Loucy (cell line): Measurements from ENCODE around the gene ACVR2A.

Experiments
- H2AFZ ChIP-seq: fragments of 200-600 bp; sonication (generic); 2 replicates; pipeline ENCODE4 v1.6.0; 2016; ENCODE audit warnings: antibody characterized with exemption, mild to moderate bottlenecking, low read length, moderate library complexity
- H3F3A ChIP-seq: fragments of 200-600 bp; 2 replicates; pipeline ENCODE4 v1.6.0; 2016; ENCODE audit warnings: antibody characterized with exemption, low read depth, mild to moderate bottlenecking
- H3K27me3 ChIP-seq: fragments of 200-600 bp; sonication (generic); 2 replicates; pipeline ENCODE4 v1.6.1; 2014; ENCODE audit warnings: low read length, mild to moderate bottlenecking; ENCODE audit not compliant: insufficient read depth, poor library complexity, severe bottlenecking
- H3K36me3 ChIP-seq: fragments of 200-600 bp; sonication (generic); 2 replicates; pipeline ENCODE4 v1.6.1; 2016; ENCODE audit warnings: low read length; ENCODE audit not compliant: insufficient read depth
- H3K4me1 ChIP-seq: fragments of 200-600 bp; sonication (generic); 2 replicates; pipeline ENCODE4 v1.5.1; 2014; ENCODE audit warnings: low read length, mild to moderate bottlenecking; ENCODE audit not compliant: insufficient read depth, poor library complexity, severe bottlenecking
- H3K4me2 ChIP-seq: fragments of 200-600 bp; sonication (generic); 2 replicates; pipeline ENCODE4 v1.6.0; 2014; ENCODE audit warnings: antibody characterized with exemption, low read length, low read depth, mild to moderate bottlenecking; ENCODE audit not compliant: poor library complexity, severe bottlenecking
- H3K4me3 ChIP-seq: fragments of 200-600 bp; sonication (generic); 2 replicates; pipeline ENCODE4 v1.5.1; 2014; ENCODE audit warnings: low read length, mild to moderate bottlenecking, mixed read lengths; ENCODE audit not compliant: poor library complexity, severe bottlenecking
- H3K79me2 ChIP-seq: fragments of 200-600 bp; sonication (generic); 2 replicates; pipeline ENCODE4 v1.6.1; 2014; ENCODE audit warnings: low read length; ENCODE audit not compliant: insufficient read depth
- H3K9ac ChIP-seq: fragments of 200-600 bp; sonication (generic); 2 replicates; pipeline ENCODE4 v1.6.0; 2014; ENCODE audit warnings: mild to moderate bottlenecking, low read depth, low read length, moderate library complexity; ENCODE audit not compliant: poor library complexity, severe bottlenecking
- H3K9me2 ChIP-seq: fragments of 200-600 bp; sonication (generic); replicated peaks from 2 replicates; pipeline ENCODE4 v1.6.1; 2016; ENCODE audit warnings: low read depth, low read length, mixed read lengths
- H3K9me3 ChIP-seq: fragments of 200-600 bp; sonication (generic); 2 replicates; pipeline ENCODE4 v1.6.1; 2014; ENCODE audit warnings: mild to moderate bottlenecking, antibody characterized with exemption, low read length, low read depth; ENCODE audit not compliant: insufficient read depth
- H4K20me1 ChIP-seq: fragments of 200-600 bp; sonication (generic); 2 replicates; pipeline ENCODE4 v1.6.0; 2014; ENCODE audit warnings: antibody characterized with exemption, low read length, mild to moderate bottlenecking; ENCODE audit not compliant: insufficient read depth, poor library complexity, severe bottlenecking
- EZH2phosphoT487 ChIP-seq: fragments of 200-600 bp; IDR thresholded peaks from 2 replicates; pipeline ENCODE4 v1.6.1; 2018; ENCODE audit warnings: antibody characterized with exemption, mild to moderate bottlenecking, moderate library complexity, borderline replicate concordance
- TF ChIP-seq, protein P1 (sequence below): fragments of 200-600 bp; sonication (generic); conservative IDR thresholded peaks from 2 replicates; pipeline ENCODE4 v1.5.1; 2014; ENCODE audit warnings: mild to moderate bottlenecking, antibody characterized with exemption, low read length

Gene ACVR2A

DNA sequence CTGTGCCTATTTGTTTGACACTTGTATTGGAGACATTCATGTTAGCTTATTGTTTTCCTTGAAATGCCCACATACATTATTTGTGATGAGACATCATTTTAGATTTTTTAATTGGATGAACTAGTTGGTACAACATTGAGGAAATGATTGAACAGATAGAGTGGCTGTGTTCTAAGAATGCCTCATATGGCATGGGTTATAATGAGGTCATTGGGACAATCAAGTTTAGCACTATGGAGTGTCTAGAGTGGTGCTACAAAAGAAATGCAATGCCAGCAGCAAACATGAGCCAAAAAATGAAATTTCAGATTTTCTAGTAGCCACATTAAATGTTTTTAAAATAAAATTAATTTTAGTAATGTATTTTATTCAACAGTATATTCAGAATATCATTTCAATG lies 28.1 kb downstream of the ACVR2A start:
- Histone ChIP-seq H3K27me3 (no peaks in the 10 kb centered on the region), H3K79me2 (no peaks in the 10 kb centered on the region), H3K9me3 (no peaks in the 10 kb centered on the region), H2AFZ (no peak overlapping the region), H3F3A (no peaks in the 10 kb centered on the region), H3K4me2 (no peak overlapping the region), H3K4me1 (no peaks in the 10 kb centered on the region), H3K4me3 (no peak overlapping the region), H3K36me3 (no peaks in the 10 kb centered on the region), H4K20me1 (no peaks in the 10 kb centered on the region), H3K9me2 (no peaks in the 10 kb centered on the region), H3K9ac (no peak overlapping the region)
- TF ChIP-seq EZH2phosphoT487: no peak
- TF ChIP-seq, protein P1, sequence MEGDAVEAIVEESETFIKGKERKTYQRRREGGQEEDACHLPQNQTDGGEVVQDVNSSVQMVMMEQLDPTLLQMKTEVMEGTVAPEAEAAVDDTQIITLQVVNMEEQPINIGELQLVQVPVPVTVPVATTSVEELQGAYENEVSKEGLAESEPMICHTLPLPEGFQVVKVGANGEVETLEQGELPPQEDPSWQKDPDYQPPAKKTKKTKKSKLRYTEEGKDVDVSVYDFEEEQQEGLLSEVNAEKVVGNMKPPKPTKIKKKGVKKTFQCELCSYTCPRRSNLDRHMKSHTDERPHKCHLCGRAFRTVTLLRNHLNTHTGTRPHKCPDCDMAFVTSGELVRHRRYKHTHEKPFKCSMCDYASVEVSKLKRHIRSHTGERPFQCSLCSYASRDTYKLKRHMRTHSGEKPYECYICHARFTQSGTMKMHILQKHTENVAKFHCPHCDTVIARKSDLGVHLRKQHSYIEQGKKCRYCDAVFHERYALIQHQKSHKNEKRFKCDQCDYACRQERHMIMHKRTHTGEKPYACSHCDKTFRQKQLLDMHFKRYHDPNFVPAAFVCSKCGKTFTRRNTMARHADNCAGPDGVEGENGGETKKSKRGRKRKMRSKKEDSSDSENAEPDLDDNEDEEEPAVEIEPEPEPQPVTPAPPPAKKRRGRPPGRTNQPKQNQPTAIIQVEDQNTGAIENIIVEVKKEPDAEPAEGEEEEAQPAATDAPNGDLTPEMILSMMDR: no peak

DNA sequence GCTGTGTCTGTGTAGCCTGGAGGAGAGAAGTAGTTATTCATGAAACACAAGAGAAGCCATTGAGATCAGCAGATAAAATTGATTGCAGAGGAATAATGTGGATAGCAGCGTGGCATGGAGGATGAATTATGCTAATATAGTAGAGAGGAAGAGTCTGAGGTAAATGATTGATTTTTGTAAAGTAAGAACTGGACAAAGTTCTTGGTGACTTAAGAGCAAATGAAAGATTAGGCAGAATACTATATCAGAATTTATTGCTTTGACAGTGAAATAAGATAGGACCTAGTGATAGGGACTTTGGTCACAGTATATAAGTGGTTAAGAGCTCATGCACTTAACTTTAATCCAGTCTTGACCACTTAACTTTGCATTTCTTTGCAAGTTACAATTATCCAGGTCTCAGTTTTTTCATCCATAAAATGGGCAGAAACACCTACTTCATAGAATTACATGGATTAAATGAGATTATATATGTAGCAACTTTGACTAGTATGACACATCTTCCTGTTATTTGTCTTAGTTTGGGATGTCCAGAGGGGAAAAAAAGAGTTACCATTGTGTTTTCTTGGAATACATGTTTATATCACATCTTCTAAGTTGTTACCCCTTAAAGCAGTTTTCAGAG lies 29.1 kb downstream of the ACVR2A start:
- Histone ChIP-seq H4K20me1 (no peaks in the 10 kb centered on the region), H3F3A (no peaks in the 10 kb centered on the region), H3K9me3 (no peaks in the 10 kb centered on the region), H3K4me1 (no peaks in the 10 kb centered on the region), H3K9ac (no peak overlapping the region), H3K4me2 (no peak overlapping the region), H3K79me2 (no peaks in the 10 kb centered on the region), H2AFZ (no peak overlapping the region), H3K36me3 (no peaks in the 10 kb centered on the region), H3K27me3 (no peaks in the 10 kb centered on the region), H3K9me2 (no peaks in the 10 kb centered on the region), H3K4me3 (no peak overlapping the region)
- TF ChIP-seq EZH2phosphoT487: no peak
- TF ChIP-seq, protein P1: no peak

DNA sequence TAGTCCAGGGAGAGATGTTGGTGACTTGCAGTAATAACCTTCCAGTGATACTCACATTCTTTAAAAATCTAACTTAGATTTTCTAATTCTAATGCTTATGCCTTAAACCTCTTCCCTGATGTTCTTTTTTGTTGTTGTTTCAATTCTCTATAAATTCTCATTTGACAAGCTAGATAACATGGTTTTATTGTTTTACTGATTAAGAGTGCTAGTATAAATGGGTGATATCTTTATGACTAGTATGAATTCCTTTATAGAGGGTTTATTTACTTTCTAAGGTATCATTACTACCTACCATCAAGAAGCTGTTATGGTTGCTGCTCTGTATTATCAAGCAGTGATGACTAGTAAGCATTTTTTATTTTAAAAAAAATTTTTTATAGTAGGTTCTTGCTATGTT lies 35.0 kb downstream of the ACVR2A start:
- Histone ChIP-seq H3F3A (no peaks in the 10 kb centered on the region), H3K4me1 (no peaks in the 10 kb centered on the region), H3K9me2 (no peaks in the 10 kb centered on the region), H3K79me2 (no peaks in the 10 kb centered on the region), H2AFZ (no peak overlapping the region), H3K36me3 (no peaks in the 10 kb centered on the region), H4K20me1 (no peaks in the 10 kb centered on the region), H3K27me3 (no peaks in the 10 kb centered on the region), H3K4me3 (no peak overlapping the region), H3K9me3 (no peaks in the 10 kb centered on the region), H3K4me2 (no peak overlapping the region), H3K9ac (no peak overlapping the region)
- TF ChIP-seq EZH2phosphoT487: no peak
- TF ChIP-seq, protein P1: no peak
